Measurements from ENCODE around the gene FARS2. TPM values are rescaled to one million over a fixed set of nuclear protein-coding genes. Genes with fewer than 3 reads are reported as not detected.

FARS2 gene
- polyA plus RNA-seq, 1 donor (not counting 4 experiments of a cell fraction or from before 2014, with no cell fraction given): 21.3 TPM

DNA sequence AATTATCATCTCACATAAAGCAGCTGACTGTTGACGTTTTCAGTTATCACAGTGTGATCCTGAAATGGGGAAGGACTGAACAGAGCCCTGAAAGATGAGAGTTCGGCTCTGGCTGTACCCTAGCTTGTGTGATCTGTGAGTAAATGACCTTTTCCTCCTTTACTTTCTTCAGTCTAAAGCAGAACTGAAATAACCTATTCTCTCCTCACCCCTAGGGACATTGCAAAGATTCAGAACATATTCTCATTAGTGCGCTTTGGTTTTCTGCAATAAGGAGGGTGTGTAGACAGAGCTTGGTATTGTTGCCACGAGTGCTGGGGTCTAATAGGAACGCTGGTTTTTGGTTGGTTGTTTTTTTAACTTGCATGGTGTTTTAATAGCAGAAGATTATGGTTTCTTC lies 16.7 kb downstream of the FARS2 start:
- FAIRE-seq (no peak), DNase-seq (ENCODE audit: low read depth, low spot score) (no peak)
- H3K9me1 ChIP-seq (ENCODE audit: control insufficient read depth, extremely low read depth, insufficient read depth, low read length): no peaks in the 10 kb centered on the region
- no peak overlapping the region for H3K27ac ChIP-seq (ENCODE audit: control insufficient read depth, insufficient read depth, low read length)
- dilution Hi-C loops (cut with MboI; ENCODE audit: extremely low pct_ligation_motif_present, low sequenced_read_pairs): no loop called here
- no peak overlapping the region for H2AFZ ChIP-seq (ENCODE audit: control insufficient read depth, low read length)
- no peak overlapping the region for H3K4me3 ChIP-seq (ENCODE audit: control insufficient read depth in 2 of 3, extremely low read depth in 1 of 3, insufficient read depth in 2 of 3, low read depth in 1 of 3, low read length in 3 of 3)
- no peaks in the 10 kb centered on the region for H3K9me3 ChIP-seq (ENCODE audit: control insufficient read depth, low read depth, low read length)
- no peak overlapping the region for H3K9ac ChIP-seq (ENCODE audit: control insufficient read depth, extremely low read depth, insufficient read depth, low read length)
- peaks cover 0 to 3% of the 10 kb centered on the region in 2 experiments for H3K36me3 ChIP-seq (ENCODE audit: control insufficient read depth in 2 of 2, extremely low read depth in 1 of 2, insufficient read depth in 2 of 2, low read length in 2 of 2)
- no peaks in the 10 kb centered on the region for H3K27me3 ChIP-seq (ENCODE audit: control insufficient read depth, extremely low read depth, insufficient read depth, low read length)
- H3K4me2 ChIP-seq (ENCODE audit: control insufficient read depth, extremely low read depth, insufficient read depth, low read depth, low read length): no peak overlapping the region
- peaks cover 15% of the 10 kb centered on the region for H3K79me2 ChIP-seq (ENCODE audit: control insufficient read depth, insufficient read depth, low read length)
- no peaks in the 10 kb centered on the region for H4K20me1 ChIP-seq (ENCODE audit: control insufficient read depth, extremely low read depth, insufficient read depth, low read length)
- peaks cover 3% of the 10 kb centered on the region for H3K4me1 ChIP-seq (ENCODE audit: control insufficient read depth, extremely low read depth, insufficient read depth, low read length)
- no peak for TF ChIP-seq CTCF (optimal IDR thresholded peaks at IDR 0.05 in 1 of 3, IDR thresholded peaks at IDR 0.05 in 1 of 3, conservative IDR thresholded peaks at IDR 0.05 in 1 of 3; ENCODE audit: extremely low read depth in 1 of 3, insufficient read depth in 2 of 3, low read length in 3 of 3)
- no peak for TF ChIP-seq EZH2 (IDR thresholded peaks at IDR 0.05; ENCODE audit: low read length)

GRCh38 chr6:5278565-5279120 lies 17.3 kb downstream of the FARS2 start:
- Histone ChIP-seq H3K4me2 (ENCODE audit: control insufficient read depth, extremely low read depth, insufficient read depth, low read depth, low read length) (no peak overlapping the region), H4K20me1 (ENCODE audit: control insufficient read depth, extremely low read depth, insufficient read depth, low read length) (no peaks in the 10 kb centered on the region), H2AFZ (ENCODE audit: control insufficient read depth, low read length) (no peak overlapping the region), H3K9me1 (ENCODE audit: control insufficient read depth, extremely low read depth, insufficient read depth, low read length) (no peaks in the 10 kb centered on the region), H3K79me2 (ENCODE audit: control insufficient read depth, insufficient read depth, low read length) (peaks cover 15% of the 10 kb centered on the region), H3K27ac (ENCODE audit: control insufficient read depth, insufficient read depth, low read length) (no peak overlapping the region), H3K4me3 (ENCODE audit: control insufficient read depth in 2 of 3, extremely low read depth in 1 of 3, insufficient read depth in 2 of 3, low read depth in 1 of 3, low read length in 3 of 3) (no peak overlapping the region), H3K9ac (ENCODE audit: control insufficient read depth, extremely low read depth, insufficient read depth, low read length) (no peak overlapping the region), H3K4me1 (ENCODE audit: control insufficient read depth, extremely low read depth, insufficient read depth, low read length) (peaks cover 3% of the 10 kb centered on the region), H3K36me3 (ENCODE audit: control insufficient read depth in 2 of 2, extremely low read depth in 1 of 2, insufficient read depth in 2 of 2, low read length in 2 of 2) (peaks cover 0 to 3% of the 10 kb centered on the region in 2 experiments), H3K9me3 (ENCODE audit: control insufficient read depth, low read depth, low read length) (no peaks in the 10 kb centered on the region), H3K27me3 (ENCODE audit: control insufficient read depth, extremely low read depth, insufficient read depth, low read length) (no peaks in the 10 kb centered on the region)
- TF ChIP-seq CTCF (optimal IDR thresholded peaks at IDR 0.05 in 1 of 3, IDR thresholded peaks at IDR 0.05 in 1 of 3, conservative IDR thresholded peaks at IDR 0.05 in 1 of 3; ENCODE audit: extremely low read depth in 1 of 3, insufficient read depth in 2 of 3, low read length in 3 of 3) (no peak), EZH2 (IDR thresholded peaks at IDR 0.05; ENCODE audit: low read length) (no peak)
- FAIRE-seq (no peak), DNase-seq (ENCODE audit: low read depth, low spot score) (no peak)
- dilution Hi-C loops (cut with MboI; ENCODE audit: extremely low pct_ligation_motif_present, low sequenced_read_pairs): no loop called here
